BE2C (cell line): ENCODE data around the gene SHISA6. TPM values are rescaled to one million over a fixed set of nuclear protein-coding genes. Genes with fewer than 3 reads are reported as not detected.

Source experiments
- DNase-seq: peaks from one replicate; pipeline ENCODE4 v3.0.0-alpha.2; 2020
- H3K27me3 ChIP-seq: fragments of 250-450 bp; sonication (Bioruptor Pico); 2 replicates; pipeline ENCODE4 v1.5.1; 2020; ENCODE audit warnings: mild to moderate bottlenecking
- H3K36me3 ChIP-seq: fragments of 250-450 bp; sonication (Bioruptor Pico); 2 replicates; pipeline ENCODE4 v1.5.1; 2020; ENCODE audit warnings: mild to moderate bottlenecking
- H3K4me1 ChIP-seq: fragments of 250-450 bp; sonication (Bioruptor Pico); 2 replicates; pipeline ENCODE4 v1.5.1; 2020
- H3K4me3 ChIP-seq: 2 replicates; pipeline ENCODE4 v1.5.1; 2011; ENCODE audit warnings: low read depth, low read length
- H3K9me3 ChIP-seq: fragments of 250-450 bp; sonication (Bioruptor Pico); 2 replicates; pipeline ENCODE4 v1.5.1; 2020
- CTCF ChIP-seq: IDR thresholded peaks from 2 replicates; pipeline ENCODE4 v1.5.1; 2012; ENCODE audit warnings: mild to moderate bottlenecking, low read depth, low read length
- polyA plus RNA-seq: library from polyadenylated mRNA; unstranded; fragments of >200 nt; gene quantifications from one replicate; pipeline ENCODE4 v1.2.1, GENCODE V29; 2012; ENCODE audit warnings: low read depth, missing spikeins; ENCODE audit not compliant: insufficient read length, insufficient read depth

Gene SHISA6
- polyA plus RNA-seq, result not detected

- Histone ChIP-seq H3K27me3 (no peaks in the 10 kb centered on the region), H3K36me3 (no peaks in the 10 kb centered on the region), H3K4me1 (no peaks in the 10 kb centered on the region), H3K4me3 (no peak within 1 kb of the TSS), H3K9me3 (no peaks in the 10 kb centered on the region)
- no peak for DNase-seq
- no peak for TF ChIP-seq CTCF
Observed at GRCh38 chr17:11240841-11241610, at the start of gene SHISA6. Gene SHISA6, plus strand, starts transcription at chr17:11241213.

GRCh38 chr17:11195801-11196200 lies 45.2 kb upstream of the SHISA6 start:
- Histone ChIP-seq H3K4me3 (no peak overlapping the region), H3K4me1 (no peaks in the 10 kb centered on the region), H3K27me3 (no peaks in the 10 kb centered on the region), H3K36me3 (no peaks in the 10 kb centered on the region), H3K9me3 (no peaks in the 10 kb centered on the region)
- TF ChIP-seq CTCF, result no peak
- DNase-seq, result no peak

- Histone ChIP-seq H3K4me3 (no peak overlapping the region), H3K9me3 (no peaks in the 10 kb centered on the region), H3K36me3 (no peaks in the 10 kb centered on the region), H3K27me3 (no peaks in the 10 kb centered on the region), H3K4me1 (no peaks in the 10 kb centered on the region)
- TF ChIP-seq CTCF, result no peak
- DNase-seq, result no peak
Observed at GRCh38 chr17:11204991-11205390, 36.0 kb upstream of the SHISA6 start.

- Histone ChIP-seq H3K9me3 (no peaks in the 10 kb centered on the region), H3K27me3 (no peaks in the 10 kb centered on the region), H3K36me3 (no peaks in the 10 kb centered on the region), H3K4me3 (no peak overlapping the region), H3K4me1 (no peaks in the 10 kb centered on the region)
- TF ChIP-seq CTCF, result no peak
- DNase-seq, result no peak
Observed at GRCh38 chr17:11205659-11206058, 35.4 kb upstream of the SHISA6 start.

GRCh38 chr17:11209906-11210305 lies 31.1 kb upstream of the SHISA6 start:
- H3K27me3 ChIP-seq, result no peaks in the 10 kb centered on the region
- no peaks in the 10 kb centered on the region for H3K4me1 ChIP-seq
- H3K4me3 ChIP-seq, result no peak overlapping the region
- no peaks in the 10 kb centered on the region for H3K36me3 ChIP-seq
- TF ChIP-seq CTCF, result no peak
- no peaks in the 10 kb centered on the region for H3K9me3 ChIP-seq
- no peak for DNase-seq

- Histone ChIP-seq H3K4me1 (no peaks in the 10 kb centered on the region), H3K27me3 (no peaks in the 10 kb centered on the region), H3K4me3 (no peak overlapping the region), H3K36me3 (no peaks in the 10 kb centered on the region), H3K9me3 (no peaks in the 10 kb centered on the region)
- no peak for TF ChIP-seq CTCF
- no peak for DNase-seq
Observed at GRCh38 chr17:11212792-11213191, 28.2 kb upstream of the SHISA6 start.
